ENCODE results near the gene TMEM214. TPM values are rescaled to one million over a fixed set of nuclear protein-coding genes. Genes with fewer than 3 reads are reported as not detected.
A peak's percentile ranks its signal among the peaks of the same experiment; 100 is the strongest.

Gene TMEM214
- total RNA-seq, 2 experiments from 2014 or later, result 22.0 to 24.6 TPM

- Histone ChIP-seq H3K27me3 (ENCODE audit: control insufficient read depth in 1 of 2, insufficient read depth in 2 of 2, low read length in 2 of 2) (no peaks in the 10 kb centered on the region), H3K36me3 (ENCODE audit: insufficient read depth, low read length) (no peaks in the 10 kb centered on the region), H3K4me3 (ENCODE audit: low read length) (peak overlapping the region; percentile 70), H3K4me1 (ENCODE audit: insufficient read depth, low read length) (peaks cover 50% of the 10 kb centered on the region), H3K9me3 (ENCODE audit: control insufficient read depth in 1 of 2, insufficient read depth in 1 of 2, low read length in 2 of 2) (no peaks in the 10 kb centered on the region), H3K27ac (ENCODE audit: low read depth in 1 of 2, low read length in 2 of 2) (peak overlapping the region; percentile 65 to 70)
- H3K4me1 Mint-ChIP-seq (ENCODE audit: low read depth), result peaks cover 32% of the 10 kb centered on the region
- POLR2A ChIA-PET, result interaction anchor here (1.0 to 10.2 kb wide), 7 partner anchors 11 to 217 kb away, joined by 3 to 161 read pairs (median 8); partner anchors contain the start of genes AGBL5, ATRAID, OST4 and SLC5A6
- H3K27me3 Mint-ChIP-seq, result no peaks in the 10 kb centered on the region
- TF ChIP-seq CTCF (IDR thresholded peaks at IDR 0.05), result peak; percentile 75
- ATAC-seq (ENCODE audit: poor library complexity), result peak; percentile 92
- no peaks in the 10 kb centered on the region for H3K36me3 Mint-ChIP-seq (ENCODE audit: low read depth)
- intact Hi-C loops (cut with DNase I, micrococcal nuclease), result loop anchor here in 1 of 2 experiments (1.0 to 5.0 kb wide), 8 partner anchors 15 to 286 kb away; partner anchors contain the start of genes ATRAID, CAD, EIF2B4 and OST4
- CTCF ChIA-PET, result interaction anchor here (0.7 to 2.1 kb wide), 9 partner anchors 10 to 193 kb away, joined by 3 to 10 read pairs (median 4); partner anchors contain the start of genes AGBL5, OST4 and TMEM214
- peak overlapping the region; percentile 91 for H3K4me3 Mint-ChIP-seq
- H3K27ac Mint-ChIP-seq, result peak overlapping the region; percentile 81
- H3K9me3 Mint-ChIP-seq, result no peaks in the 10 kb centered on the region
- peak; percentile 91 to 99 (median 98) for DNase-seq
Measured at GRCh38 chr2:27086090-27086723, 53.4 kb downstream of the TMEM214 start.

- H3K27ac ChIP-seq (ENCODE audit: low read depth in 1 of 2, low read length in 2 of 2), result peak within 1 kb of the TSS; percentile 65 to 70
- no peaks in the 10 kb centered on the region for H3K9me3 Mint-ChIP-seq
- no peak for TF ChIP-seq CTCF (IDR thresholded peaks at IDR 0.05)
- peak in 1 of 14 experiments; percentile 49 for DNase-seq
- POLR2A ChIA-PET, result interaction anchor here (0.7 to 10.2 kb wide), 11 partner anchors 10 to 342 kb away, joined by 3 to 161 read pairs (median 5); partner anchors contain the start of genes ABHD1, AGBL5, ATRAID and NRBP1
- H3K4me1 ChIP-seq (ENCODE audit: insufficient read depth, low read length), result peaks cover 43% of the 10 kb centered on the region
- peak within 1 kb of the TSS; percentile 91 for H3K4me3 Mint-ChIP-seq
- CTCF ChIA-PET, result interaction anchor here (0.7 to 2.1 kb wide), 9 partner anchors 9 to 193 kb away, joined by 3 to 10 read pairs (median 4); partner anchors contain the start of genes AGBL5, OST4 and TMEM214
- H3K36me3 Mint-ChIP-seq (ENCODE audit: low read depth), result no peaks in the 10 kb centered on the region
- peak within 1 kb of the TSS; percentile 70 for H3K4me3 ChIP-seq (ENCODE audit: low read length)
- no peak for ATAC-seq (ENCODE audit: poor library complexity)
- H3K27me3 Mint-ChIP-seq, result no peaks in the 10 kb centered on the region
- no peaks in the 10 kb centered on the region for H3K36me3 ChIP-seq (ENCODE audit: insufficient read depth, low read length)
- H3K27ac Mint-ChIP-seq, result peak within 1 kb of the TSS; percentile 81
- H3K4me1 Mint-ChIP-seq (ENCODE audit: low read depth), result peaks cover 25% of the 10 kb centered on the region
- H3K27me3 ChIP-seq (ENCODE audit: control insufficient read depth in 1 of 2, insufficient read depth in 2 of 2, low read length in 2 of 2), result no peaks in the 10 kb centered on the region
- H3K9me3 ChIP-seq (ENCODE audit: control insufficient read depth in 1 of 2, insufficient read depth in 1 of 2, low read length in 2 of 2), result no peaks in the 10 kb centered on the region
- intact Hi-C loops (cut with DNase I, micrococcal nuclease), result loop anchor here in 1 of 2 experiments (1.0 to 5.0 kb wide), 8 partner anchors 16 to 285 kb away; partner anchors contain the start of genes ATRAID, CAD, EIF2B4 and OST4
Measured at GRCh38 chr2:27086724-27087593, 54.2 kb downstream of the TMEM214 start, which contains the start of gene KHK. TSS of gene KHK (plus strand) at chr2:27086772. CDS start at chr2:27087260, 488 bp downstream.

Data from CD4-positive, alpha-beta T cell (primary cell).